NCI-H2196 treated with DMSO at 0.1 percent for 48 hours (cell line): ENCODE measurements around the gene PHYHIPL.

Experiments
- DNase-seq: peaks from one replicate; lab custom pipeline; 2025; ENCODE audit not compliant: unreplicated experiment; lab: John Stamatoyannopoulos, UW

Gene PHYHIPL

DNA sequence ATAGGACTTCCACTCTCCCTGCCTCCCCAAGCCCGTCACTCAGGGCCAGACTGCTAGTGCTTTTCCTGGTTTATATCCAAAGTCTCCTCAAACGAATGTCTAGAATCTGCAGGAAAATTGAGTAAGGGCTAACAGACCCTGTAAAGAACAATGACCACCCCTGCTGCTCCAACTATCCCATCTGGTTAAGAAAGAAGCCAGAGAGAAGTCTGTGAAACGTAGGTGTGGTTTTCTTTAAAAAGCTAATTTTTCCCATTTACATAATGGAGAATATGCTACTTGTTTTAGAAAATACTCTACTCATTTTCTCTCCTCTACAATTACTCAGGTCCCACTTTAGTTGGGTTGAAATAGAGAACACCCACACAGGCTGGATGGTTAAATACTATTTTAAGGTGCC is 113.4 kb downstream of the PHYHIPL start:
- no peak for DNase-seq

DNA sequence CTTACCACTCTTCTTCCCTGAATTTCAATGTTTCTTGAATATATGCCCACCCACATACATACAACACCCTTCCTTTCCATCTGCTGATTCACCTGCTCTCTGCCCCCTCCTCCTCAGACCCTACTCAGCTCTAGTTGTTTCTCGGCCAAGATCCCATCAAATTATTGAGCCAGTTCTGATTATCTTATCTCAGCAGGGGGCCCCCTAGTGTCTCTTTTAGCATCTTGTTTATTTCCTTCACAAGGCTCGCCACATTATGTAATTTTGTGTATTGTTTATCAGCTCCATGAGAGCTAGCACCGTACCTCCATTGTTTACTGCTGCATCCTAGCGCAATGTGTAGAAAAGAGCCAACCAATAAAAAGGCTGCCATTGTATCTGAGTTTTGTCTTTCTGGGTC is 114.0 kb downstream of the PHYHIPL start:
- no peak for DNase-seq
